Mononuclear cell (primary cell): ENCODE results near the gene CNMD. TPM values are rescaled to one million over a fixed set of nuclear protein-coding genes. Genes with fewer than 3 reads are reported as not detected.

Experiments used
- H3K27me3 ChIP-seq: 2 replicates; pipeline ENCODE4 v1.6.0; 2011; ENCODE audit warnings: low read length, control low read depth; ENCODE audit not compliant: insufficient read depth
- H3K4me1 ChIP-seq: 2 replicates; pipeline ENCODE4 v1.5.1; 2011; ENCODE audit warnings: mild to moderate bottlenecking, low read length, control low read depth; ENCODE audit not compliant: insufficient read depth
- H3K4me3 ChIP-seq: 2 replicates; pipeline ENCODE4 v1.5.1; 2011; ENCODE audit warnings: mild to moderate bottlenecking, low read length, moderate library complexity
- H3K9me3 ChIP-seq: 2 replicates; pipeline ENCODE4 v1.5.1; 2011; ENCODE audit warnings: low read depth, mild to moderate bottlenecking, control low read depth, low read length
- total RNA-seq: library from RNA; depleted of rRNA; stranded (reverse); fragments of >200 nt; gene quantifications from one replicate; pipeline ENCODE4 v1.2.3, GENCODE V29; 2012

The CNMD gene
- total RNA-seq, 1 donor, result 0.10 TPM

- Histone ChIP-seq H3K9me3 (no peaks in the 10 kb centered on the region), H3K27me3 (no peaks in the 10 kb centered on the region), H3K4me3 (no peak overlapping the region), H3K4me1 (no peaks in the 10 kb centered on the region)
These were observed 26.2 kb upstream of the CNMD start for GRCh38 chr13:52765611-52766390.

- Histone ChIP-seq H3K9me3 (no peaks in the 10 kb centered on the region), H3K4me3 (no peak overlapping the region)
These were observed 20.5 kb upstream of the CNMD start for GRCh38 chr13:52760077-52760476.

GRCh38 chr13:52758114-52758513 lies 18.5 kb upstream of the CNMD start:
- Histone ChIP-seq H3K9me3 (no peaks in the 10 kb centered on the region), H3K4me3 (no peak overlapping the region), H3K4me1 (no peaks in the 10 kb centered on the region), H3K27me3 (no peaks in the 10 kb centered on the region)

More at GRCh38 chr13:52760077-52760476, 20.5 kb upstream of the CNMD start:
- Histone ChIP-seq H3K4me1 (no peaks in the 10 kb centered on the region), H3K27me3 (no peaks in the 10 kb centered on the region)

DNA sequence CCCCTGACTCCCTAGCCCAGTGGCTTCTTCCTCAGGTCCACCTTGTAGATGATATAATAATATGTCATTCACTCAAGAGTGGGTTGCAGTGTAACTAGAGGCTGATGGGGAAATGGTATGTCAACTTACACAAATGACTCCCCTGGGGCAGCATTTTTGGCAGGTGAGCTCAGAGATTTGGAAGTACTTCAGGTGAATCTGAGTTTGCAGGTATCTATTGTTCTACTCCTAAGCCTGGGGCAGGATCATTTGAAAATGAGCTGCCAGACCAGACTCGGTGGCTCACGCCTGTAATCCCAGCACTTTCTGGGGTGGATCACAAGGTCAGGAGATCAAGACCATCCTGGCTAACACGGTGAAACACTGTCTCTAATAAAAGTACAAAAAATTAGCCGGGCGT lies 11.6 kb upstream of the CNMD start:
- Histone ChIP-seq H3K27me3 (no peaks in the 10 kb centered on the region), H3K4me3 (no peak overlapping the region)

GRCh38 chr13:52750713-52751112 lies 11.1 kb upstream of the CNMD start:
- Histone ChIP-seq H3K4me1 (no peaks in the 10 kb centered on the region), H3K4me3 (no peak overlapping the region), H3K27me3 (no peaks in the 10 kb centered on the region), H3K9me3 (no peaks in the 10 kb centered on the region)

More for the DNA sequence above, 11.6 kb upstream of the CNMD start:
- Histone ChIP-seq H3K9me3 (no peaks in the 10 kb centered on the region), H3K4me1 (no peaks in the 10 kb centered on the region)

DNA sequence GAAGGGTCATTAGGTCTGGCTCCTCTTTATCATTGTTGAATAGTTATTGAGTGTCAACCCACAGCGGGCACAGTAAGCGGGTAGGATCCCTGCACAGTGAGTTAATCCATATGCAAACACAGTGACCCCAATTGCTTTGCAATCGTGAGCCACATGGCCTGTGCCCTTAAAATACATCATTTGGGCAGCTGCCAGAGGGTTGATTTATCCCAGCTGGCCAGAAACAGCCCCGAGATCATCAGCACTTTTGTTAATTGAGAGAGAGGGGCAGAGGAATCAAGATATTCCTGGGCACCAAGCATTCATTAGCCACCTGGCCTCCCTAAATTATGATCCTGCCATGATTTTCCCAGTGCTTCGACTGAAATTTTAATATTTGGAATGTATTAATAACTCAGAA lies 9.8 kb upstream of the CNMD start:
- Histone ChIP-seq H3K4me3 (no peak overlapping the region), H3K9me3 (no peaks in the 10 kb centered on the region), H3K4me1 (no peaks in the 10 kb centered on the region), H3K27me3 (no peaks in the 10 kb centered on the region)

DNA sequence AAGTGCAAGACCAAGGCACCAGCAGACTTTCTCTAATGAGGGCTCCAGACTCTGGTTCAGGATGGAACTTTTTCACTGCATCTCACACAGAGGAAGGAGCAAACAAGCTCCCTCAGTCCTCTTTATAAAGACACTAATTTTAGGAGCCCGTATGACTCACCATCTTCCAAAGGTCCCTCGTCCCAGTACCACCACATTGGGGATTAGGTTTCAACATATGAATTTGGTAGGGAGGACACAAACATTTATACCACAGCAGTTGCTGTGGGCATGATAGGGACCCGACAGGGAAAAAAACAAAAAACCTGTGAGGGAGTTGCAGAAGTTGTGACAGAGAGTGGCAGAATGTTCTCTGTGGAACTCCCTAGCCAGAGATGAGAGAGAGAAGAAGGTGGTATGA lies 6.5 kb upstream of the CNMD start:
- Histone ChIP-seq H3K4me3 (no peak overlapping the region), H3K9me3 (no peaks in the 10 kb centered on the region), H3K27me3 (peaks cover 11% of the 10 kb centered on the region), H3K4me1 (no peaks in the 10 kb centered on the region)

DNA sequence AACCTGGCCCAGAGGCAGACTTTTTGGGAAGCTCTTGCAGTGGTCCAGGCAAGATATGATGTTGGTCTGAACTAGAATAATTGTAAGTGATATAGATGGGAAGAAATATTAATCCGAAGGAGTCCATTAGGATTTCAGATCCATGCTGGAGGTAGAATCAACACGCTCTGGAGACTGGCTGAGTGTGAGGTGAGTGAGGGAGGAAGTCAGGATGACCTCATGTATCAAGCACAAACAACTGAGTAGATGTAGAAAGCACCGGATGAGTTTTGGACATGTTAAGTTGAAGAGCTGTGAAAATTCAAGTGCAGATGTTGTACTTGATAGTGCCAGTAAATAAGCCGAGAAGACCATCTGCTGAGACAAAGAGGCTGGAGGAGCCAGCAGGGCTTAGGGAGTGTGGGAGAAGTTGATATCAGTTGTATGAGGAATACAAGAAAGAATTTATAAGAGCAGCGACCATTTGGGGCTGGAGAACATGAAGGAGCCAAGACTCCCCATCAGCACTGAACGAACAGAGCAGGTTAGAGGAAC lies 5.3 kb upstream of the CNMD start:
- H3K4me3 ChIP-seq, result no peak overlapping the region
- H3K9me3 ChIP-seq, result no peaks in the 10 kb centered on the region
- peaks cover 23% of the 10 kb centered on the region for H3K27me3 ChIP-seq
- no peaks in the 10 kb centered on the region for H3K4me1 ChIP-seq

- Histone ChIP-seq H3K4me1 (peaks cover 5% of the 10 kb centered on the region), H3K4me3 (no peak overlapping the region), H3K27me3 (peaks cover 32% of the 10 kb centered on the region), H3K9me3 (no peaks in the 10 kb centered on the region)
These were observed 4.4 kb upstream of the CNMD start for GRCh38 chr13:52743988-52744387.

GRCh38 chr13:52743569-52743968 lies 3.9 kb upstream of the CNMD start:
- Histone ChIP-seq H3K4me3 (no peak overlapping the region), H3K27me3 (peaks cover 37% of the 10 kb centered on the region), H3K4me1 (peaks cover 10% of the 10 kb centered on the region), H3K9me3 (no peaks in the 10 kb centered on the region)

- Histone ChIP-seq H3K27me3 (peaks cover 49% of the 10 kb centered on the region), H3K4me1 (peaks cover 11% of the 10 kb centered on the region), H3K4me3 (peak overlapping the region; percentile 23), H3K9me3 (no peaks in the 10 kb centered on the region)
These were observed 727 bp downstream of the CNMD start for GRCh38 chr13:52738719-52739467.

DNA sequence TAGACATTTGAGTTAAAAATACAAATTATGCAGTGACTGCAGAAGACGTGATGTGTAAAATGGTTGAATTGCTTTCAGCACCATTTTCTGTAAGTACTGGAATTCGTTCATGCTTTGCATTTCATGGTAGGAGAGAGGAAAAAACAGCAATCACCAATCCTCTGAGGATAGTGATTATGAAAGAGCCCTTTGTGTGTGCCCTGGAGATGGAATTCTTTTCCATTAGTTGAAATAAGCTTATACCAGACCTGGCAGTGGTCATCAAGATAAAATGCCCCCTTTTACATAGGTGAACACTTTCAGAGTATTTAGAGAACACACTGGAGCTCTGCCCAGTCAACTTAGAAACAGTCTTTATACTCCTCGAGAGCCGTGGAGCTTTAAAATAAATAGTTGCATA lies 1.7 kb downstream of the CNMD start:
- H3K9me3 ChIP-seq, result no peaks in the 10 kb centered on the region
- no peak overlapping the region for H3K4me3 ChIP-seq
- peaks cover 49% of the 10 kb centered on the region for H3K27me3 ChIP-seq
- H3K4me1 ChIP-seq, result peaks cover 11% of the 10 kb centered on the region

GRCh38 chr13:52737451-52737850 lies 2.2 kb downstream of the CNMD start:
- Histone ChIP-seq H3K4me3 (no peak overlapping the region), H3K4me1 (peaks cover 11% of the 10 kb centered on the region), H3K9me3 (no peaks in the 10 kb centered on the region), H3K27me3 (peaks cover 47% of the 10 kb centered on the region)

DNA sequence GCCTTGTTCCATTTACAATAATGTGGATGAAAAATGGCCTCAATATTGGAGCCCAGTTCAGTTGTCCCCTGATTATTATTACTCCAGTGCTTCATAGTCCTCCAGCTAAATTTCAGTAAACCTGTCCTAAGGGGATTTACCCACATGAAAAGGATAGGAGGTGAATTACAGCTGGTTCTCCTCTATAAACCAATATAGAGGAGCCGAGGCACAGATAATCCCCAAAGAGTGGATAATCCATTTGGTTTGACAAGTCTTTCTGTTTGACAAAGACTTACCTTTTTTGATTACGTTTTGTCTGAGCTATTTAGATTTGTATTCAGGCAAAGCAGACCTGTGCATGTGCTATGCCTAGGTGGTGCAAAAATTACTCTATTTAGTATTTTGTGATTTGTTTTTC lies 2.7 kb downstream of the CNMD start:
- H3K4me1 ChIP-seq, result peaks cover 11% of the 10 kb centered on the region
- no peak overlapping the region for H3K4me3 ChIP-seq
- H3K27me3 ChIP-seq, result peaks cover 42% of the 10 kb centered on the region
- no peaks in the 10 kb centered on the region for H3K9me3 ChIP-seq

DNA sequence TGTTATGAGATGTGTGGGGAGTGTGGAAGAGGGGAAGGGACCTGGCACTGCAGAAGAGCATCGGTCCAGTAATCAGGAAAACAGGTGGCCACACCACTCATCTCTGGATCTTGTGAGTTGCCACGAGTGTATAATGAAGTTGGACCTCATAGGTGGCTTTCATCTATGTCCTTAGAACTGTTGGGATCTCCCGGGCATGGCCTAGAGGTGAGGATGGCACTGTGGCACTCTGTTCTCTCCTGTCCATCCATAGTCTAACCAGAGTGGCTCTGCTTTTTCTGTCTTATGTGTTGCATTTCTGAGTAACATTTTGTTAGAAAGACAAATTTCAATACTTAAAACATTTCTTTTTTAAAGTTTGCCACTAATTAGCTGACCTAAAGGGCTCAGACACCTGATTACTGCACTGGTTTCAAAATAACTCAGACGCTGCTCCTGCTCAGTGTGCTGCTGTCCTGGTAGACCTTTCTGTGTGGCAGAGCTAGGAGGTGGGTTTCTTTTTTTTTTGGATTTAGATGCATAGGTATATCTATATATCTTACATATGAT lies 5.5 kb downstream of the CNMD start:
- H3K4me3 ChIP-seq, result no peak overlapping the region
- H3K4me1 ChIP-seq, result peaks cover 7% of the 10 kb centered on the region
- no peaks in the 10 kb centered on the region for H3K9me3 ChIP-seq
- peaks cover 18% of the 10 kb centered on the region for H3K27me3 ChIP-seq
